ENCODE results near the gene STS.

STS gene

DNA sequence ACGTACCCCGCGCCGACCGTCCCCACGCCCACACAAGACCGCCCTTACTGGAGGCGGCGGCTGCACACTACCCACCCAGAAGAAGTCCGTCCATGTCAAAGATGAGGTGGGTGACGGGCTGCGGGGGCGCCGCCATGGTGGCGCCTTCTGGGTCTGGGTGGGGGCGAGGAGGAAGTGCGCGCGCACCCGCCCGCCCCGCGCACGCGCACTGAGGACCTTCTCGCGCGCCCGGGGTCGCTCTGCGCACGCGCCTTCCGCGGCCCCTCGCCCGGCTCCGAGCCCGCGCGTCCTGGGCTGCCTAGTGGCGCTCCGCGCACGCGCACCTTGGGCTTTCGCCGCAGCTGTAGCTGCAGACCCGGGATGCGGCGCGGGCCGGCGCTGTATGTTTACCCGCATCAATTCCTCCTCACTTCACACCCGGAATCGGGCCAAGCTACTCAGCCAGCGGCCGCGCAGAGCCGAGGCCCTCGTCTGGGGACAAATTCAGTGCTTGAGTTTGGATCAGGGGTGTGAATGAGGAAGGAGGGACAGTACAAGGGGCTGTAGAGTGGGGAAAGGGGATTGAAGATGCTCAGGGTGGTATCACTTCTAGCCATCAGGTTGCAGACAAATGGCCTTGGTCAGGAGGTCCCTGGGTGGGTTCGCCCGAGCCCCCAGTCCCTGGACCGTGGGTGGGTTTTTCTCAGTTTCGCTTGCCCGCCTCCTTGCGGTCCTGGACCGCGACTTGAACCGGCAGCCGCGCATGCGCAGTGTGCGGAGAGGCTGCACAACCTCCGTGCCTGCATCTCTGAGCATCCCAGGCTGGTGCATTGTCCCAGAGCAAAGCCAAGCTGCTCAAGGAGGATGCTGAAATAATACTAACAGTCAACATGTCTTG is 704 bp downstream of the STS start, which contains the start of gene PUDP:
TSS of gene PUDP (minus strand) at position 176 of the 877 bp plus-strand sequence. CDS start at position 136, 40 bp downstream.
- TF ChIP-seq, protein P1, sequence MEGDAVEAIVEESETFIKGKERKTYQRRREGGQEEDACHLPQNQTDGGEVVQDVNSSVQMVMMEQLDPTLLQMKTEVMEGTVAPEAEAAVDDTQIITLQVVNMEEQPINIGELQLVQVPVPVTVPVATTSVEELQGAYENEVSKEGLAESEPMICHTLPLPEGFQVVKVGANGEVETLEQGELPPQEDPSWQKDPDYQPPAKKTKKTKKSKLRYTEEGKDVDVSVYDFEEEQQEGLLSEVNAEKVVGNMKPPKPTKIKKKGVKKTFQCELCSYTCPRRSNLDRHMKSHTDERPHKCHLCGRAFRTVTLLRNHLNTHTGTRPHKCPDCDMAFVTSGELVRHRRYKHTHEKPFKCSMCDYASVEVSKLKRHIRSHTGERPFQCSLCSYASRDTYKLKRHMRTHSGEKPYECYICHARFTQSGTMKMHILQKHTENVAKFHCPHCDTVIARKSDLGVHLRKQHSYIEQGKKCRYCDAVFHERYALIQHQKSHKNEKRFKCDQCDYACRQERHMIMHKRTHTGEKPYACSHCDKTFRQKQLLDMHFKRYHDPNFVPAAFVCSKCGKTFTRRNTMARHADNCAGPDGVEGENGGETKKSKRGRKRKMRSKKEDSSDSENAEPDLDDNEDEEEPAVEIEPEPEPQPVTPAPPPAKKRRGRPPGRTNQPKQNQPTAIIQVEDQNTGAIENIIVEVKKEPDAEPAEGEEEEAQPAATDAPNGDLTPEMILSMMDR (IDR thresholded peaks at IDR 0.05; ENCODE audit: extremely low read depth, missing control alignments): no peak
- peak; percentile 92 for DNase-seq (ENCODE audit: low spot score)

DNA sequence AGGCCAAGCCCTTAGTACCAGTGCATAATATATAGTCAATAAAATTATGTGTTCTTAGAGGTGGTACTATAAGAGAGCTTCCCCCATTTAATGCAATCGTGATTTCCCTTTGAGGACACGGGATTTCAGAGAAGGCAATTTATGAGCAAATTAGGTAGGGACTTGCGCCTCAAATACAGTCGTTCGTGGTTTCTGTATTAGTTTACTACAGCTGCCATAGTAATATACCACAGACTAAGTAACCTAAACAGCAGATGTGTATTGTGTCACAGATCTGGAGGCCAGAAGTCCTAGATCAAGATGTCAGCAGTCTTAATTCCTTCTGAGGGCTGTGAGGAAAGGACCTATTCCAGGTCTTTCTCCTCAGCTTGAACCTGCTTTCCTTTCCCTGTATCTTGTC is 1.9 kb downstream of the STS start:
- peak; percentile 7 for DNase-seq (ENCODE audit: low spot score)
- TF ChIP-seq, protein P1 (IDR thresholded peaks at IDR 0.05; ENCODE audit: extremely low read depth, missing control alignments): no peak

DNA sequence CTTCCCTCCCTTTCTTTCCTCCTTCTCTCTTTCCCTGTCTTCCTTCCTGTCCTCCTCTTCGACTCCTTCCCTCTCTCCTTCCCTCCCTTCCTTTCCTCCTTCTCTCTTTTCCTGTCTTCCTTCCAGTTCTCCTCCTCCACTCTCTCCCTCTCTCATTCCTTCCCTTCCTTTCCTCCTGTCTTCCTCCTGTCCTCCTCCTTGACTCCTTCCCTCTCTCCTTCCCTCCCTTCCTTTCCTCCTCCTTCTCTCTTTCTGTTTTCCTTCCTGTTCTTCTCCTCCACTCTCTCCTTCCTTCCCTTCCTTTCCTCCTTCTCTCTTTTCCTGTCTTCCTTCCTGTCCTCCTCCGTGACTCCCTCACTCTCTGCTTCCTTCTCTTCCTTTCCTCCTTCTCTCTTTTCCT is 5.7 kb downstream of the STS start:
- TF ChIP-seq, protein P1 (IDR thresholded peaks at IDR 0.05; ENCODE audit: extremely low read depth, missing control alignments): no peak
- DNase-seq (ENCODE audit: low spot score): no peak

GRCh38 chrX:7154041-7154597 is 6.6 kb downstream of the STS start:
- TF ChIP-seq, protein P1 (IDR thresholded peaks at IDR 0.05; ENCODE audit: extremely low read depth, missing control alignments): no peak
- DNase-seq (ENCODE audit: low spot score): no peak

- no peak for DNase-seq (ENCODE audit: low spot score)
- TF ChIP-seq, protein P1 (IDR thresholded peaks at IDR 0.05; ENCODE audit: extremely low read depth, missing control alignments): no peak
Observed at GRCh38 chrX:7155163-7155562, 7.7 kb downstream of the STS start.

DNA sequence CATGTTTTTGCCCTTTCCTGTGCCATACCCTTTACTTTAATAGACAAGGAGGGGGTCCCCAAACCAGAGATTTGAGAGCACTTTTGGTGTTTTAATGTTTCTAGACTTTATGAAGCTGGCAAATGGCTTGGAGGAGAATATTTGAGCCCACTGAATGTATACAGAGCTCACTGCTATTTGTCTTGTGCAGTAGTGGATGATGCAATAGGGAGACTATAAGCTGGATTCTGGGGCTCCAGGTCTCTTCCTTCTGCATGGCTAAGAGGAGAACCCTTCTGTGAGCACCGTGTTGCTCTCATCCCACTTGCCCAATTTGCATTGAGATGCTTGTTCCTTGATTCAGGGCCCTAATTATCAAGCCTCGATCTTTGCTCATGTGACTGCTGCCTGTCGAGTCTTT is 9.4 kb downstream of the STS start:
- DNase-seq (ENCODE audit: low spot score): no peak
- TF ChIP-seq, protein P1 (IDR thresholded peaks at IDR 0.05; ENCODE audit: extremely low read depth, missing control alignments): no peak

DNA sequence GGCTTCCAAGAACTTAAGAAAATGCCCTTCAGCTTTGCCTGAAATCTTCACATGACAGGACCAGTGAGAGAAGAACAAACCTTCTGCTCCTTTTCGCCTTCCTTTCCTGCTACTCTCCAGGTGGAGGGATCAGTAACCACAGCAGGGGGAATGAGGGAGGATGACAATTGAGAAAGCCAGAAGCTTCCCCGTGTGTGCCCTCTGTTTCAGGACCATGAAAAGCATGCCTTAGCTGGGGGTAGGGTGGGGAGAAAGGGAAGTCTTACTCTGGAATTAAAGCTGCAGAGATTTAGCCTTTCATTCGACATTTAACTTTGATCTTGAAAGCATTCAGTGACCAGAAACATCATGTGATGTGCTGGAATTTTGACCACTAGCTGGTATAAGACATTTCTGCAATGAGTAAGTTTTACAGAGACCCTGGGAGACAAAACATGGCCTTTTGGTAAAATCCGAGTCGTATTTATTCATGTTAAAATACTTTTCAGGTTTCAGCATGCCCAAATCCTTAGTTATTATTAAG is 11.0 kb downstream of the STS start:
- TF ChIP-seq, protein P1 (IDR thresholded peaks at IDR 0.05; ENCODE audit: extremely low read depth, missing control alignments): no peak
- no peak for DNase-seq (ENCODE audit: low spot score)

Measured in GM20000 (cell line).